SJCRH30 (cell line): Measurements from ENCODE around the gene IRX1. TPM values are rescaled to one million over a fixed set of nuclear protein-coding genes. Genes with fewer than 3 reads are reported as not detected.

Experiments used
- DNase-seq, 2 experiments: peaks; one replicate each; pipeline ENCODE4 v3.0.0-alpha.2; 2015 to 2020
- H3K27ac ChIP-seq: fragments of 250-450 bp; sonication (Bioruptor Pico); 2 replicates; pipeline ENCODE4 v1.5.1; 2020; ENCODE audit warnings: mild to moderate bottlenecking, moderate library complexity
- H3K27me3 ChIP-seq: fragments of 250-450 bp; sonication (Bioruptor Pico); 2 replicates; pipeline ENCODE4 v1.5.1; 2020; ENCODE audit warnings: mild to moderate bottlenecking, moderate library complexity
- H3K36me3 ChIP-seq: fragments of 250-450 bp; sonication (Bioruptor Pico); 2 replicates; pipeline ENCODE4 v1.5.1; 2020; ENCODE audit warnings: mild to moderate bottlenecking, moderate library complexity
- H3K4me1 ChIP-seq: fragments of 250-450 bp; sonication (Bioruptor Pico); 2 replicates; pipeline ENCODE4 v1.5.1; 2020; ENCODE audit warnings: mild to moderate bottlenecking, moderate library complexity
- H3K4me3 ChIP-seq: fragments of 250-450 bp; sonication (Bioruptor Pico); 2 replicates; pipeline ENCODE4 v1.5.1; 2020; ENCODE audit warnings: mild to moderate bottlenecking, moderate library complexity
- H3K9me3 ChIP-seq: fragments of 250-450 bp; sonication (Bioruptor Pico); replicated peaks from 2 replicates; pipeline ENCODE4 v1.5.1; 2020; ENCODE audit warnings: mild to moderate bottlenecking, moderate library complexity
- total RNA-seq: library from RNA; depleted of rRNA; stranded (reverse); fragments of >200 nt; shearing (Covaris generic); gene quantifications from 2 replicates; pipeline ENCODE4 v1.2.3, GENCODE V29; 2014; rRNA removed

The IRX1 gene
- 4.0 and 4.9 TPM in 2 replicates for total RNA-seq

GRCh38 chr5:3595006-3595961 lies at the start of gene IRX1:
Gene IRX1 (plus strand): TSS chr5:3595832. CDS start chr5:3596106, 274 bp downstream.
- Histone ChIP-seq H3K27me3 (no peaks in the 10 kb centered on the region), H3K9me3 (no peaks in the 10 kb centered on the region), H3K36me3 (no peaks in the 10 kb centered on the region), H3K27ac (peak within 1 kb of the TSS; percentile 49), H3K4me3 (peak within 1 kb of the TSS; percentile 68), H3K4me1 (no peaks in the 10 kb centered on the region)
- DNase-seq, result peak; percentile 48 to 58

DNA sequence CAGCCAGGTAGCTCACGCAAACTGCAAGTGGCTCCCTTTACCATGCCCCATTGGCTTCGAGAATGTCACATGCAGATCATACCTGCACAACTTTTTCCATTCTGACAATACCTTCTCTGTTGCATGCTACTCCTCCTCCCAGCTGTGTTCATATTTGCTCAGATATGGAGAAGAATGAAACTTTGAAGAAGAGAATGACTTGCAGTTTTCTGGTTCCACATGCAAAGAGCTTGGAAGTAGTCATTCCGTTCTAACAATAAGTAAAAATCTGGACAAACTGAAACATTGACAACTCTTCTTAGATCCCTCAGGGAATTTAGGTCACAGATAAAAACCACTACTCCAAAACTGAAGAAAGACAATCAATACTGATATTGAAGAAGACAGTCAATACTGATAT lies 49.6 kb upstream of the IRX1 start:
- Histone ChIP-seq H3K4me3 (no peak overlapping the region), H3K27ac (no peak overlapping the region), H3K9me3 (no peaks in the 10 kb centered on the region), H3K4me1 (no peaks in the 10 kb centered on the region), H3K27me3 (no peaks in the 10 kb centered on the region), H3K36me3 (no peaks in the 10 kb centered on the region)
- no peak for DNase-seq

DNA sequence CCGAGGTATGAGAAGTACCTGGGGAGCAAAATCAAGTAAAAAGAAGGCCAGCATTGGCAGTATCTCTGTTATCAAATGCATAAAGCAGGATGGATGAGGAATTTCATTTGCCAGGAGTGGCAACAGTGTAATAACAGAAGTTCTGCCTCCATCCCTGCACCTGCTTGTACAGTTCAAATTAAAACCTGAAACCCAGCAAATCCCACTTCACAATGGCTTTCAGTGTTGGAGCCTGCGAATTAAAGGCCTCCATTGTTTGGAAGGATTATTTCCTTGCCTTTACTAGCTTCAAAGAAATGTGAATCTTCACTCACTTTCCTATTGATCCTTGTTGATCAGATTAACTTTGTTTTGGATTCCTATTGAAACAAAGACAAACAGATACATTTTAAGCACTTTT lies 31.5 kb upstream of the IRX1 start:
- Histone ChIP-seq H3K9me3 (no peaks in the 10 kb centered on the region), H3K36me3 (no peaks in the 10 kb centered on the region), H3K4me3 (no peak overlapping the region), H3K27me3 (no peaks in the 10 kb centered on the region), H3K4me1 (no peaks in the 10 kb centered on the region; the same call in 1 of the 2 replicates), H3K27ac (no peak overlapping the region)
- peak in 1 of 2 experiments; percentile 58 for DNase-seq

DNA sequence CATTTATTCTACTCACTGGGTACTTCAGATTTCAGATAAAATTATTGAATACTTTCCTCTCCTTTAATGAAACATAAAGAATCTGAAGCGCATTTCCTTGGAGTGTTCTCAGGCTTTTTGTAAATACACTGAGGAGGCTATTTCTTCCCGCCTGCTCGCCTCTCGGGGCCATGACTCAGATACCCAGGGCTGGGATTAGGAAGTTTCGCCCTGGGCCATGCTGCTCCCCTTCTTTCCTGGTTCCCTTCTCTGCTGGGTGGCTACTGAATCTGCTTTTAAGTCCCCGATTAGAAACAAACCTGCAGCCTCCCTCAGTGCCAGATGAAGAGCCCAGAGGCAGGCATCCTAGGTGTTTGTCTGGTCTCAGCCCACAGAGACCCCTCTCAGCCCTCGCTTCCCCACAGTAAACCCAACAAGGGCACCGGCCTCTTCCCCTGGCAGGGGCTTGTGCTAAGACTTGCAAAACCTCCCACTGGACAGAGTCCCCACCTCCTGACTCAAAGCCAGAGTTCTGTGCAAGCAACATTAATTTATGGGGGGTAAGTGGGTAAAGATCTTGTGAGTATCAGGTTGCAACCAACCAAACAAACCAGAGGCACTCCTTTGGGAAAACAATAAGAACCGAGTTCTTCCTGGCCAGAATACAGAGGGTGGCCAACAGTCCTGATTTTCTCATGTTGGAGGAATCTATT lies 30.7 kb upstream of the IRX1 start:
- Histone ChIP-seq H3K36me3 (no peaks in the 10 kb centered on the region), H3K4me3 (no peak overlapping the region), H3K27ac (no peak overlapping the region), H3K4me1 (no peaks in the 10 kb centered on the region; the same call in 1 of the 2 replicates), H3K9me3 (no peaks in the 10 kb centered on the region), H3K27me3 (no peaks in the 10 kb centered on the region)
- DNase-seq, result peak in 1 of 2 experiments; percentile 23

DNA sequence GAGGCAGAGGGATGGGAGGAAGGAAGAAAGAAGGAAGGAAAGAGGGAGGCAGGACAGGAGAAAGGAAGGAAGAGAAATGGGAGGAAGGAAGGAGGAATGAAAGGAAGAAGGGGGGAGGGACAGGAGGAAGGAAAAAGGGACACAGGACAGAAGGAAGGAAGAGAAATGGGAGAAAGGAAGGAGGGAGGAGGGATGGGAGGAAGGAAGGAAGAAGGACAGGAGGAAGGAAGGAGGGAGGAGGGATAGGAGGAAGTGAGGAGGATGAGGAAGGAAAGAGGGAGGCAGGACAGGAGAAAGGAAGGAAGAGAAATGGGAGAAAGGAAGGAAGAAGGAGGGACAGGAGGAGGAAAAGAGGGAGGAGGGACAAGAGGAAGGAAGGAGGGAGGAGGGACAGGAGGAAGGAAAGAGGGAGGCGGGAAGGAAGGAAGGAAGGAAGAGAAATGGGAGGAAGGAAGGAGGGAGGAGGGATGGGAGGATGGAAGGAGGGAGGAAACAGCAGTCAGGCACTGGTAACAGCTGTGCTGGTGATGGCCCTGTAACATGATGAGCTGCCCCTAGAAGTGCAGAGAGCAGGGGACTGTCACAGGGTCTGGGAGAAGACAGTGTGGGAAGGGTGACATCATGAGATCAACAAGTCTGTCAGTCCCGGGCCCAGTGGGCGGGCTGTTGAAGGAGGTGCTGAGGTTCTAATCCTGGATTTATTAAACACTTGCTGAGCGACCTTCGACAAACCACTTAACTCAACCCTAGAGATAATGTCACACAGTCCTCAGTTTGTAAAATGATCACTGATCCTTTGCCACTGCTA lies 10.7 kb upstream of the IRX1 start:
- no peaks in the 10 kb centered on the region for H3K9me3 ChIP-seq

GRCh38 chr5:3590161-3590966 lies 5.3 kb upstream of the IRX1 start:
- Histone ChIP-seq H3K4me1 (no peaks in the 10 kb centered on the region), H3K27ac (no peak overlapping the region), H3K36me3 (no peaks in the 10 kb centered on the region), H3K4me3 (no peak overlapping the region), H3K9me3 (no peaks in the 10 kb centered on the region), H3K27me3 (no peaks in the 10 kb centered on the region)
- DNase-seq, result no peak

More for the DNA sequence above, 10.7 kb upstream of the IRX1 start:
- Histone ChIP-seq H3K27me3 (no peaks in the 10 kb centered on the region), H3K4me3 (no peak overlapping the region), H3K27ac (no peak overlapping the region), H3K36me3 (no peaks in the 10 kb centered on the region), H3K4me1 (no peaks in the 10 kb centered on the region)
- peak in 1 of 2 experiments; percentile 24 for DNase-seq

DNA sequence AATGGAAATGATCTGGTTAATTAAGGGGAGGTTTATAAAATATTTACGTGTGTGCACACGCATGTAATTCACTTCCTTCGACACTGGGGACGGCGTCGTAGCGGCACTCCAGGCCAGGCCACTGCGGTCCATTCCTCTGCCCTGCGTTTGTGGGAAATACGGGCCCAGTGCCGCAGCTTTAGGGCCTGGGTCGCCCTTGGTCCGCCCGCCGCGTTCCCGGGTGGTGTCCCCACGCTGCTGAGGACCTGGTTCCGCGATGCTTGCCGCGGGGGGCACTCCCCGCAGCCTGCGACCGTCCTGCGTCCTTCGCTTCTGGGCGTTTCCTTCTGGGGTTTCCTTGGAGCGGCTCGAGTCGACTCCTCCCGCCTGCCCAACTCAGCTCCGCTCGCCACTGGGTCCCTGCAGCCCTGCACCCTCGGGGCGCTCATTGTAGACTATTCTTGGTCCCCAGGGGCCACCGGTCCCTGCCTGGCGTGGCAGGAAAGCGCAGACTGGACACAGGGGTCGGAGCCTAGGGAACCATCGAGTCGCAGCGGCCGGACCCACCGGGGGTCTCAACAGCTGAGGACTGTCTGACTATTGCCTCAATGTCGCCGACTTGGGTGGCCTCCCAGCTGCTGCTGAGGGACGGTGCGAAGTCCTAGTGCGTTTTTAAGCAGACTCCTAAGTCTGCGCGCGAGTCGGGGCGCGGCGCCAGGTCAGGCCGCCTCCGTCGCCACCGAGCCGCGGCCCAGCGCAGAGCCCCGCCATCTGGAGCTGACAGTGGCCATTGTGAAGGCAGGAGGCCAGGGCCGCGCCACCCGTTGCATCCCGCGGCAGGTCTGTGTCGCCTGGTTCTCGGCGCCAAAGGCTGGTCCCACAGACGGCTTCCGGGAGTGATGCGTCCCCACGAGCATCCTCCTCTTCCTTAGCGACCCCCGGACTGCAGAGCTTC lies 4.4 kb upstream of the IRX1 start:
- no peak overlapping the region for H3K4me3 ChIP-seq
- no peaks in the 10 kb centered on the region for H3K36me3 ChIP-seq
- no peaks in the 10 kb centered on the region for H3K27me3 ChIP-seq
- DNase-seq, result no peak
- no peaks in the 10 kb centered on the region for H3K4me1 ChIP-seq
- no peak overlapping the region for H3K27ac ChIP-seq
- no peaks in the 10 kb centered on the region for H3K9me3 ChIP-seq

GRCh38 chr5:3592298-3592697 lies 3.3 kb upstream of the IRX1 start:
- H3K27me3 ChIP-seq, result no peaks in the 10 kb centered on the region
- no peaks in the 10 kb centered on the region for H3K9me3 ChIP-seq
- H3K4me1 ChIP-seq, result no peaks in the 10 kb centered on the region
- DNase-seq, result no peak
- no peaks in the 10 kb centered on the region for H3K36me3 ChIP-seq
- no peak overlapping the region for H3K27ac ChIP-seq
- no peak overlapping the region for H3K4me3 ChIP-seq

GRCh38 chr5:3593771-3594509 lies 1.7 kb upstream of the IRX1 start:
- no peaks in the 10 kb centered on the region for H3K36me3 ChIP-seq
- H3K27me3 ChIP-seq, result no peaks in the 10 kb centered on the region
- H3K4me1 ChIP-seq, result no peaks in the 10 kb centered on the region
- H3K27ac ChIP-seq, result no peak overlapping the region
- H3K4me3 ChIP-seq, result no peak overlapping the region
- no peaks in the 10 kb centered on the region for H3K9me3 ChIP-seq
- no peak for DNase-seq

DNA sequence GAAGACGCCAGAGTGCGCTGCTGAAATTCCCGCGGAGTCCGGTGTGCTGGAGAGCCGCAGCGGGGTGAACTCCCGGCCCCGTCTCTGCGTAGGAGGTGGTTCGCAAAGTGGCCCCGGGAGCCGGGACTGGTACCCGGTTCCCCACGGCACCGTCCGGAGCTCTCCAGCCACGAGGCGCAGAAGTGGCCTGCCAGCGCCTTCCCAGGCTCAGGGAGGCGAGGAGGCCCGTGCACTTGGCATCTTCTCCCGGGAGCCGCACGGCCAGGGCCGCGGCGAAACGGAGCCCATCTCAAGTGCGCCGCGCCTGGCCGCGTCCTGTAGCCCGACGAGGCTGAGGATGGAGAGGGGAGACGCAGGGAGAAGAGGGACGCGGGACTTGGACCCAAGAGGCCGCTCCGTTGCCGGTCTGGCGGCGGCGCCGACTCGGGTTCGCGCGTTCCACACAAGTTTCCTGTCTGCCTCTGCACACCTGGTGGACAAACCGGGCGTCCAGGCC lies 1.1 kb upstream of the IRX1 start:
- DNase-seq, result no peak
- H3K4me3 ChIP-seq, result no peak overlapping the region
- H3K27me3 ChIP-seq, result no peaks in the 10 kb centered on the region
- H3K36me3 ChIP-seq, result no peaks in the 10 kb centered on the region
- H3K27ac ChIP-seq, result no peak overlapping the region
- no peaks in the 10 kb centered on the region for H3K9me3 ChIP-seq
- no peaks in the 10 kb centered on the region for H3K4me1 ChIP-seq

- Histone ChIP-seq H3K27ac (peak overlapping the region; percentile 49), H3K9me3 (no peaks in the 10 kb centered on the region), H3K27me3 (no peaks in the 10 kb centered on the region), H3K4me3 (peak overlapping the region; percentile 68), H3K36me3 (no peaks in the 10 kb centered on the region), H3K4me1 (no peaks in the 10 kb centered on the region)
- DNase-seq, result peak; percentile 17 to 28
Observed at GRCh38 chr5:3596261-3596825, 711 bp downstream of the IRX1 start.

DNA sequence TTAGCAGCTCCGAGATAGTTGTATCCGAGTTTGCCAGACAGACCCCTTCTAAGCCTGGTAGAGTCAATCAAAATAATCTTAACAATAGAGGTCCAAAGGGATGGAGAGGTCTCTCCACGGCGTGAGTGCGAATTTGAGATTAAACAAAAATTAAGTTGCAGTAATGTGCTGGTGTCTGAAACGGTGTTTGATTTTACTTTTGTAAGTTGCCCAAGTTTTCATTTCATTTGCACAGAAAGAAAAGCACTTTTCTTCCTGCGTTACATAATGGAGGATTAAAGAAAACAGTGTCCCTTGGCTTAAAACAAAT lies 1.2 kb downstream of the IRX1 start:
- peak overlapping the region; percentile 49 for H3K27ac ChIP-seq
- DNase-seq, result no peak
- peak overlapping the region; percentile 68 for H3K4me3 ChIP-seq
- no peaks in the 10 kb centered on the region for H3K36me3 ChIP-seq
- no peaks in the 10 kb centered on the region for H3K9me3 ChIP-seq
- no peaks in the 10 kb centered on the region for H3K4me1 ChIP-seq
- no peaks in the 10 kb centered on the region for H3K27me3 ChIP-seq
